ENCODE measurements around the gene RSL1D1. TPM values are rescaled to one million over a fixed set of nuclear protein-coding genes. Genes with fewer than 3 reads are reported as not detected.
"Not testable (repeated sequence)": the region's sequence is repeated elsewhere in the genome, so short reads cannot be mapped to it uniquely, and the experiment has no call there.

The RSL1D1 gene
- total RNA-seq, 1 experiment from 2014 or later: 346 TPM

- Histone ChIP-seq H3K9me3 (no peaks in the 10 kb centered on the region), H3K27me3 (no peaks in the 10 kb centered on the region), H3K4me3 (no peak overlapping the region), H3K36me3 (peaks cover 68% of the 10 kb centered on the region)
- no peak for DNase-seq
Measured at GRCh38 chr16:11793840-11794239, 57.5 kb downstream of the RSL1D1 start.

DNA sequence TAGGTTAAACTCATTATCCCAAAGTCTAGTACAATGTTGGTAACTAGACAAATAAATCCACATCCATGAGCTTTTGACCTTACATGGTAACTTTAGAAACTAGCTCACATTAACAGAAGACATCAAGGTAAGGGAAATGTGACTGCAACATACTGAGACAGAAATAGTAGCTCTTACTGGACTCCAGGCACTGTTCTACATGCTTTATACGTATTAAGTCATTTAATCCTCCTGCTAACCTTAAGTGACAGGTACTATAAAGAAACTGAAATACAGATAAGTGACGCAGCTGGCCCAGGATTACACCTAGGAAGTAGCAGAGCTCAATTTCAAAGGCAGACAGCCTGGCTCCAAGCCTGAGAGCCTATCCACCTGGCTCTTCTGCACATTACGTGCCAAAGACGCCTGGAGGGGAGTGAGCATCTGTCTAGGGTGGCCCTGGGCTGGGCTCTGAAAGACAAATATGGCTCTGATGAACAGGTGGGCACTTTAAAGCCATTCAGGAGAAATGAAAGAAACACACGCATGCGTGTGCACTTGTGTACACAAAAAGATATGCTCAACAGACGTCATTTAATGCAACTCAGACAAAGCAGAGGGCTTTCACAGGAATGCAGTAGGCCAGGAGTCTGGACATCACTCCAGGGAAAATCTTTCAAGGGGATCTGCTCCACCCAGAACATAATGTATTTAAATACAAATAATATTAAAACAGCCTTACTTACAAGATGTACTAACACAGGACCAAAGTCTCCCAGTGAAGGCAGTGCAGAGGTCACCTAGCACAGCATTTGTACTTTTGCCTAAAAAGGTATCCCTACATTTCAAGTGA is 58.7 kb downstream of the RSL1D1 start:
- Histone ChIP-seq H3K36me3 (peaks cover 68% of the 10 kb centered on the region), H3K27me3 (no peaks in the 10 kb centered on the region), H3K9me3 (no peaks in the 10 kb centered on the region), H3K4me3 (no peak overlapping the region)
- no peak for DNase-seq

GRCh38 chr16:11791144-11791828 is 60.1 kb downstream of the RSL1D1 start:
- Histone ChIP-seq H3K9me3 (no peaks in the 10 kb centered on the region), H3K4me3 (no peak overlapping the region), H3K27me3 (no peaks in the 10 kb centered on the region), H3K36me3 (peaks cover 64% of the 10 kb centered on the region)
- no peak for DNase-seq

DNA sequence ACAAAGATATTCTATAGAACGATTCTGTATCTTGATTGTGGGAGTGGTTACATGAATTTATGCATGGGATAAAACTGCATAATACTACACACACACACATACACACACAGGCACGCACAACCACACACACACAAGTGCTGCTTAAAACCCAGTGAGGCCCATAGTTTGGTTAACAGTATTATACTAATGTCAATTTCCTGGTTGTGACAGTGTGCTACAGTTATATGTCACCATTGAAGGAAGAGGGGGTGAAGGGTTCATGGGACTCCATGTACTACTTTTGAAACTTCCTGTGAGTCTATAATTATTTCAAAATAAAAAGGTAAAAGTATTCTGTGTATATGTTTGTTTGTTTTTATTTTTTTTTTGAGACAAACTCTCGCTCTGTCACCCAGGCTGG is 62.4 kb downstream of the RSL1D1 start:
- Histone ChIP-seq H3K4me3 (no peak overlapping the region), H3K36me3 (peaks cover 46% of the 10 kb centered on the region), H3K9me3 (no peaks in the 10 kb centered on the region), H3K27me3 (no peaks in the 10 kb centered on the region)
- no peak for DNase-seq

- H3K36me3 ChIP-seq: peaks cover 32% of the 10 kb centered on the region
- not testable (repeated sequence) for H3K27me3 ChIP-seq, DNase-seq, H3K9me3 ChIP-seq, H3K4me3 ChIP-seq
Measured at GRCh38 chr16:11784980-11785599, 66.3 kb downstream of the RSL1D1 start.

DNA sequence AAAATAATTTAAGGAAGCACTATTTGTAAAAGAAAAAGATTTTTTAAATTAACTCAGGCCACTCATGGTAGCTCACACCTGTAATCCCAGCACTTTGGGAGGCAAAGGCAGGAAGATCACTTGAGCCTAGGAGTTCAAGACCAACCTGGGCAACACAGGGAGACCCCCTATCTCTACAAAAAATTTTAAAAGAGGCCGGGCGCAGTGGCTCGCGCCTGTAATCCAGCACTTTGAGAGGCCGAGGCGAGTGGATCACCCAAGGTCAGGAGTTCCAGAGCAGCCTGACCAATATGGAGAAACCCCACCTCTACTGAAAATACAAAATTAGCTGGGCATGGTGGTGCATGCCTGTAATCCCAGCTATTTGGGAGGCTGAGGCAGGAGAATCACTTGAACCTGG is 67.0 kb downstream of the RSL1D1 start:
- not testable (repeated sequence) for H3K27me3 ChIP-seq, H3K9me3 ChIP-seq, DNase-seq, H3K4me3 ChIP-seq
- H3K36me3 ChIP-seq: peaks cover 34% of the 10 kb centered on the region

DNA sequence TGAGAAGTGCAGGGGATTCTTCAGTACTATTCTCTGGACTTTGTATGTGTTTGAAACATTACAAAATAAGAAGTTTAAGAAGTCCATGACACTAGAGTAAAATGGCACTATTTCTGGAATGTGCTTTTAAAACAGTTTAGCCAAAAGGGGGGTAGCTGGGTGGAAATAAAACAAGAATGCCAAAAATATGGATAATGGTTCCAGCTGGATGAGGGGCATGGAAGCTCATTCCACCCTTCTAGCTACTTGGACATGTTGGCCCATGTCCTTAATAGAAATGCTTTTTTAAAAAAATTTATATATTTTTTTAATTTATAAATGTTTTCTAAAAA is 67.3 kb downstream of the RSL1D1 start:
- Histone ChIP-seq H3K27me3 (no peaks in the 10 kb centered on the region), H3K4me3 (no peak overlapping the region)
- no peak for DNase-seq

More for the DNA sequence above, 67.3 kb downstream of the RSL1D1 start:
- H3K9me3 ChIP-seq: no peaks in the 10 kb centered on the region
- peaks cover 35% of the 10 kb centered on the region for H3K36me3 ChIP-seq

Other genes starting within 250 kb of the RSL1D1 start
- gene SNN, start 183.1 kb downstream of the RSL1D1 start, total RNA-seq (2014; rRNA removed; shearing (Covaris generic); ENCODE audit: low replicate concordance): 11.8 and 18.8 TPM in 2 replicates
- 41.0 and 47.2 TPM in 2 replicates for gene TXNDC11, start 108.7 kb downstream of the RSL1D1 start, total RNA-seq (2014; rRNA removed; shearing (Covaris generic); ENCODE audit: low replicate concordance)
- gene ZC3H7A, start 54.3 kb downstream of the RSL1D1 start, total RNA-seq (2014; rRNA removed; shearing (Covaris generic); ENCODE audit: low replicate concordance): 35.6 and 60.5 TPM in 2 replicates
- gene GSPT1, start 64.4 kb upstream of the RSL1D1 start, total RNA-seq (2014; rRNA removed; shearing (Covaris generic); ENCODE audit: low replicate concordance): 32.3 and 64.9 TPM in 2 replicates
- not detected in 2 replicates for gene NPIPB2, start 90.5 kb upstream of the RSL1D1 start, total RNA-seq (2014; rRNA removed; shearing (Covaris generic); ENCODE audit: low replicate concordance)
- not detected in 2 replicates for gene TNFRSF17, start 113.7 kb upstream of the RSL1D1 start, total RNA-seq (2014; rRNA removed; shearing (Covaris generic); ENCODE audit: low replicate concordance)
- 7.1 and 35.6 TPM in 2 replicates for gene SNX29, start 125.2 kb upstream of the RSL1D1 start, total RNA-seq (2014; rRNA removed; shearing (Covaris generic); ENCODE audit: low replicate concordance)